Ishikawa (cell line): ENCODE data around the gene REXO1.

Source experiments
- CEBPB ChIP-seq: IDR thresholded peaks from 2 replicates; pipeline ENCODE4 v1.6.1; 2012
- CREB1 ChIP-seq: IDR thresholded peaks from 2 replicates; pipeline ENCODE4 v1.6.1; 2012; ENCODE audit warnings: low read depth
- EGR1 ChIP-seq: IDR thresholded peaks from 2 replicates; pipeline ENCODE4 v1.6.1; 2012
- EP300 ChIP-seq: IDR thresholded peaks from 2 replicates; pipeline ENCODE4 v1.6.1; 2012; ENCODE audit warnings: borderline replicate concordance
- FOXM1 ChIP-seq: IDR thresholded peaks from 2 replicates; pipeline ENCODE4 v1.6.1; 2012; ENCODE audit warnings: low read depth, borderline replicate concordance
- MAX ChIP-seq: IDR thresholded peaks from 2 replicates; pipeline ENCODE4 v1.6.1; 2012
- NFIC ChIP-seq: IDR thresholded peaks from 2 replicates; pipeline ENCODE4 v1.6.1; 2012
- RAD21 ChIP-seq: IDR thresholded peaks from 2 replicates; pipeline ENCODE4 v1.6.1; 2012; ENCODE audit warnings: low read depth
- REST ChIP-seq: IDR thresholded peaks from 2 replicates; pipeline ENCODE4 v1.6.1; 2012; ENCODE audit warnings: low read depth, mild to moderate bottlenecking
- TAF1 ChIP-seq: IDR thresholded peaks from 2 replicates; pipeline ENCODE4 v1.6.1; 2012; ENCODE audit warnings: low read depth, mild to moderate bottlenecking
- TCF12 ChIP-seq: IDR thresholded peaks from 2 replicates; pipeline ENCODE4 v1.6.1; 2012; ENCODE audit warnings: low read depth
- TEAD4 ChIP-seq: IDR thresholded peaks from 2 replicates; pipeline ENCODE4 v1.6.1; 2012
- USF1 ChIP-seq: IDR thresholded peaks from 2 replicates; pipeline ENCODE4 v1.6.1; 2012
- YY1 ChIP-seq: IDR thresholded peaks from 2 replicates; pipeline ENCODE4 v1.6.1; 2012; ENCODE audit warnings: low read depth
- ZBTB7A ChIP-seq: IDR thresholded peaks from 2 replicates; pipeline ENCODE4 v1.6.1; 2012; ENCODE audit warnings: low read depth

Gene REXO1

GRCh38 chr19:1823020-1823419 lies 25.3 kb downstream of the REXO1 start:
- TF ChIP-seq TEAD4: no peak
- no peak for TF ChIP-seq CREB1
- no peak for TF ChIP-seq ZBTB7A
- TF ChIP-seq TAF1: no peak
- TF ChIP-seq TCF12: no peak
- no peak for TF ChIP-seq RAD21
- TF ChIP-seq MAX: no peak
- TF ChIP-seq USF1: no peak
- TF ChIP-seq FOXM1: no peak
- TF ChIP-seq CEBPB: no peak
- no peak for TF ChIP-seq YY1
- TF ChIP-seq EP300: no peak
- TF ChIP-seq EGR1: no peak
- TF ChIP-seq REST: no peak
- TF ChIP-seq NFIC: no peak

GRCh38 chr19:1822210-1822609 lies 26.1 kb downstream of the REXO1 start:
- TF ChIP-seq USF1 (no peak), TEAD4 (no peak), REST (no peak), FOXM1 (no peak), CREB1 (no peak), TAF1 (no peak), EP300 (no peak), TCF12 (no peak), EGR1 (no peak)

GRCh38 chr19:1819341-1820255 lies 28.7 kb downstream of the REXO1 start:
- TF ChIP-seq RAD21 (no peak), YY1 (no peak), TAF1 (no peak), NFIC (no peak), TEAD4 (no peak), TCF12 (no peak), USF1 (no peak), REST (no peak), ZBTB7A (no peak), EGR1 (no peak), MAX (no peak)

GRCh38 chr19:1818549-1819195 lies 29.6 kb downstream of the REXO1 start:
- no peak for TF ChIP-seq NFIC
- no peak for TF ChIP-seq TCF12
